Suprapubic skin (tissue), 4 donors: Measurements from ENCODE around the gene SPATC1L. TPM values are rescaled to one million over a fixed set of nuclear protein-coding genes. Genes with fewer than 3 reads are reported as not detected.
"Not testable (repeated sequence)": the region's sequence is repeated elsewhere in the genome, so short reads cannot be mapped to it uniquely, and the experiment has no call there.

Experiments used
- DNase-seq, 2 donors: peaks; one replicate each; pipeline ENCODE4 v3.0.0-alpha.2; 2019; ENCODE audit warnings: low spot score in 2 of 2
- H3K27ac ChIP-seq: fragments of 200-600 bp; sonication (generic); one replicate; pipeline ENCODE4 v1.5.1; 2019
- H3K27me3 ChIP-seq: fragments of 200-600 bp; sonication (generic); one replicate; pipeline ENCODE4 v1.5.1; 2019
- H3K36me3 ChIP-seq: fragments of 200-600 bp; sonication (generic); one replicate; pipeline ENCODE4 v1.5.1; 2019
- H3K4me1 ChIP-seq: fragments of 200-600 bp; sonication (generic); one replicate; pipeline ENCODE4 v1.5.1; 2019
- H3K4me3 ChIP-seq: fragments of 200-600 bp; sonication (generic); one replicate; pipeline ENCODE4 v1.5.1; 2019; ENCODE audit warnings: mild to moderate bottlenecking
- H3K9me3 ChIP-seq: fragments of 200-600 bp; sonication (generic); one replicate; pipeline ENCODE4 v1.5.1; 2019
- EP300 ChIP-seq: sonication (generic); formaldehyde crosslinking; IDR thresholded peaks from one replicate; pipeline ENCODE4 v1.6.1; 2017; ENCODE audit warnings: antibody characterized with exemption
- POLR2A ChIP-seq, 2 donors: fragments of 450-650 bp; IDR thresholded peaks; one replicate each; pipeline ENCODE4 v1.6.1; 2017; ENCODE audit warnings: antibody characterized with exemption in 2 of 2, mild to moderate bottlenecking in 2 of 2, moderate library complexity in 2 of 2
- POLR2AphosphoS5 ChIP-seq, 3 donors: sonication (generic); formaldehyde crosslinking; IDR thresholded peaks; one replicate each; pipeline ENCODE4 v1.6.1; 2017; ENCODE audit warnings: antibody characterized with exemption in 3 of 3
- WGBS: methylation state at CpG from one replicate; pipeline ENCODE4 v1.1.5; 2018; 5-methylcytosine and 5-hydroxymethylcytosine counted together
- total RNA-seq, 4 donors: library from RNA; depleted of rRNA; stranded (reverse); fragments of >200 nt; gene quantifications; one replicate each; pipeline ENCODE4 v1.1.0, GENCODE V29; 2016
- TF ChIP-seq, protein P1 (sequence below), 2 donors: fragments of 200-600 bp in 1 of 2; fragments of 450-650 bp in 1 of 2; sonication (generic) in 1 of 2; IDR thresholded peaks; one replicate each; pipeline ENCODE4 v1.5.1; 2016 to 2019; ENCODE audit warnings: antibody characterized with exemption in 2 of 2, mild to moderate bottlenecking in 1 of 2, moderate library complexity in 1 of 2

The SPATC1L gene
- total RNA-seq, 4 donors from 2014 or later = 2.5 to 15.0 (median 6.9) TPM

DNA sequence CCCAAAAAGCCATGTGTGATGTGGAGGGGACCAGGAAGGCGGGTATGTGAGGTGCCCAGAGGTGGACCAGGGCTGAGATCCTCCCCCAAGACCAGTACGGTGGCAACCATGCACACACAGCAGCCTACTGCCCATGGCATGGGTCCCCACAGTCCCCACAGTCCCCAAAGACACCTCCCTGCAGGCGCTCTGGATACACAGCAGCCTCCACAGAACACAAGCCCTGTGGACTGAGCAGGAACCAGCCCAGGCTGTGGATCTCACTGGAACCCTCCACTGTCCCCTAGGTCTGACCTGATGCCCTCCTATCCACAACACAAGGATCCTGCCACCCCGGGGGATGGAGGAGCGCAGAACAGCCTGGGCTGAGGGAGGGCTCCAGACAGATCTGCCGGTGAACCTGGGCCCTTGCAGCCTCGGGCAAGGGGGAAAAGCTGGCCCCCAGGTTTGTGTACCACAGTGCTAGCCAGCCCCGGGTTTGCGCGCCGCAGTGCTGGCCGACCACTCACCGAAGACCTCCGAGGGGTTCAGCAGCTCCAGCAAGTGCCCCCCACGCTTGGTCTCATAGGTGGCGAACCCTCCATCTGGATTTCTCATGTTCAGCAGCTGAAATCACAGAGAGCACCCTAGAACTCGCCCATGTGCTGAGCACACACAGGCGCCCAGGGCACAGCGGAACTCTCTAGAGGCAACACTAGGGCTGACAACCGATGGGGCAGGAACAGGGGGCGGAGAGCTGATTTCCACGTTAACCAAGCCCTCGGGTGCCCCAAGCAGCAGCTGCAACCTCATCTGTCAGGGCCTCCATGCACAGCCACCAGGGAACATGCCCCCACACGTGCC, 22.1 kb upstream of the SPATC1L start:
- peaks cover 88% of the 10 kb centered on the region for H3K36me3 ChIP-seq
- TF ChIP-seq, protein P1, sequence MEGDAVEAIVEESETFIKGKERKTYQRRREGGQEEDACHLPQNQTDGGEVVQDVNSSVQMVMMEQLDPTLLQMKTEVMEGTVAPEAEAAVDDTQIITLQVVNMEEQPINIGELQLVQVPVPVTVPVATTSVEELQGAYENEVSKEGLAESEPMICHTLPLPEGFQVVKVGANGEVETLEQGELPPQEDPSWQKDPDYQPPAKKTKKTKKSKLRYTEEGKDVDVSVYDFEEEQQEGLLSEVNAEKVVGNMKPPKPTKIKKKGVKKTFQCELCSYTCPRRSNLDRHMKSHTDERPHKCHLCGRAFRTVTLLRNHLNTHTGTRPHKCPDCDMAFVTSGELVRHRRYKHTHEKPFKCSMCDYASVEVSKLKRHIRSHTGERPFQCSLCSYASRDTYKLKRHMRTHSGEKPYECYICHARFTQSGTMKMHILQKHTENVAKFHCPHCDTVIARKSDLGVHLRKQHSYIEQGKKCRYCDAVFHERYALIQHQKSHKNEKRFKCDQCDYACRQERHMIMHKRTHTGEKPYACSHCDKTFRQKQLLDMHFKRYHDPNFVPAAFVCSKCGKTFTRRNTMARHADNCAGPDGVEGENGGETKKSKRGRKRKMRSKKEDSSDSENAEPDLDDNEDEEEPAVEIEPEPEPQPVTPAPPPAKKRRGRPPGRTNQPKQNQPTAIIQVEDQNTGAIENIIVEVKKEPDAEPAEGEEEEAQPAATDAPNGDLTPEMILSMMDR (IDR thresholded peaks at IDR 0.05) = no peak
- no peak for TF ChIP-seq EP300
- no peak for TF ChIP-seq POLR2AphosphoS5 (IDR thresholded peaks at IDR 0.05)
- no peak for TF ChIP-seq POLR2A (IDR thresholded peaks at IDR 0.05)
- WGBS = 84% methylated on average over 13 of the region's 24 CpGs
- H3K4me1 ChIP-seq = no peaks in the 10 kb centered on the region
- DNase-seq = peak in 1 of 2 donors; percentile 51
- H3K9me3 ChIP-seq = no peaks in the 10 kb centered on the region
- no peaks in the 10 kb centered on the region for H3K27me3 ChIP-seq
- H3K4me3 ChIP-seq = no peak overlapping the region
- no peak overlapping the region for H3K27ac ChIP-seq

DNA sequence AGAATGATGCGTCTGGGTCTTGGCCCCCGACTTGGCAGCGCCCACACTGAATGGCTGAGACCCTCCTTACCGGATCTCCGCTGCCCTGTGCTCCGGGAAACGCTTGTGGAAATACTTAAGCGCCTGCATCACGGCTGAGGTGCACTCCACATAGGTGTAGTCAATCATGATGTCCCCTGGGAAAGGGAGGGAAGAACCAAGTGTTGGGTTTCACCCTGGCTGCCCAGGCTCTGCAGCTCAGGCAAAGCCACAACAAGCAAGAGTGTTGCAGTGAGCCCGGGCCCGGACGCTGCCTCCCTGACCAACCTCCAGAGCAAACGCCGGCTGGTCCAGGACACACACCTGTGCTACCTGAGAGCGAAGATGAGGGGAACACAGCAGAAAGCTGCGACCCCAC, 21.5 kb upstream of the SPATC1L start:
- WGBS = 92% methylated on average over 16 of the region's 16 CpGs

DNA sequence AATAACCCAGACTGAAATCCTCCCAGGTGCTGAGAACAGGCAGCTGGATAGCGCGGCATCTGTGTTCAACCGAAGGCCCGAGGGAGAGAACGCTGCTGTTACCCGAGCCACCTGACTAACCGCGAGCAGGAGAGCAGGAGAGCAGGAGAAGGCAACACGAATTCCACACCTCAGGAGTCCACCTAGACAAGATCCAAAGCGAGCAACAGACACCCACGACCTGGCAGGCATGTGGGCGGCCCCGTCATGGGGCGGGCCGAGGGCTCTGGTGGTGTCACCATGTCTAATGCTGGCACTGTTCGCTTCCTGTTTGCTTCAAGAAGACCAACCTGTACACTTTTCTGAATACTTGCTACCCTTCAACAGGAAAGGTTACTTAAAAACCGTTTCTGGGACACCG, 20.9 kb upstream of the SPATC1L start:
- H3K27me3 ChIP-seq = no peaks in the 10 kb centered on the region
- peaks cover 85% of the 10 kb centered on the region for H3K36me3 ChIP-seq
- WGBS = 90% methylated on average over 18 of the region's 18 CpGs
- no peak overlapping the region for H3K27ac ChIP-seq
- H3K4me3 ChIP-seq = no peak overlapping the region
- no peak for TF ChIP-seq POLR2AphosphoS5 (IDR thresholded peaks at IDR 0.05)
- no peak for TF ChIP-seq POLR2A (IDR thresholded peaks at IDR 0.05)
- TF ChIP-seq, protein P1 (IDR thresholded peaks at IDR 0.05) = no peak
- TF ChIP-seq EP300 = no peak
- no peaks in the 10 kb centered on the region for H3K4me1 ChIP-seq
- peak in 1 of 2 donors; percentile 18 for DNase-seq
- no peaks in the 10 kb centered on the region for H3K9me3 ChIP-seq

More for the DNA sequence above, 21.5 kb upstream of the SPATC1L start:
- Histone ChIP-seq H3K27me3 (no peaks in the 10 kb centered on the region), H3K4me1 (no peaks in the 10 kb centered on the region), H3K27ac (no peak overlapping the region), H3K36me3 (peaks cover 85% of the 10 kb centered on the region), H3K9me3 (no peaks in the 10 kb centered on the region), H3K4me3 (no peak overlapping the region)
- DNase-seq = peak in 1 of 2 donors; percentile 51
- TF ChIP-seq POLR2A (IDR thresholded peaks at IDR 0.05) (no peak), POLR2AphosphoS5 (IDR thresholded peaks at IDR 0.05) (no peak), EP300 (no peak)
- TF ChIP-seq, protein P1 (IDR thresholded peaks at IDR 0.05) = no peak

DNA sequence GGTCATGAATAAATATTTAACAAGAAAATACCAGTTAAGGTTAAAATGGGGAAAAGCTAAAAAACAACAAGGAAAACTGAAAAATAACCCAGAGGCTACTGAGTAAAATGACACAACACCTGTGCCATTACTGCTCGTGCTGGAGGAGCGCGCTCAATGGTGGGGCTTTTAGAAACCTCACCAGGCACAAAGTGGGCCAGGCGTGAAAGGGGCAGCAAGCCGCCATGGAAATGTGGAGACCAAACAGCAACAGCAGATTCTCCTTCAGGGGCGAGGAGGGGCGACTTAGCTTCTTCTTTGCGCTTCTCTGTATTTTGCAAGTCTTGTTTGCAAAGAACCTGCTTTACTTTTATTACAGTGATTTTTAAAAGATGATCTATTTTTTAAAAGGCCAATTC, 18.9 kb upstream of the SPATC1L start:
- Histone ChIP-seq H3K9me3 (no peaks in the 10 kb centered on the region), H3K4me3 (no peak overlapping the region), H3K27ac (no peak overlapping the region), H3K27me3 (no peaks in the 10 kb centered on the region), H3K4me1 (no peaks in the 10 kb centered on the region), H3K36me3 (peaks cover 82% of the 10 kb centered on the region)
- peak in 1 of 2 donors; percentile 37 for DNase-seq
- TF ChIP-seq POLR2AphosphoS5 (IDR thresholded peaks at IDR 0.05) (no peak), EP300 (no peak), POLR2A (IDR thresholded peaks at IDR 0.05) (no peak)
- TF ChIP-seq, protein P1 (IDR thresholded peaks at IDR 0.05) = no peak
- WGBS = 94% methylated on average over 8 of the region's 8 CpGs

DNA sequence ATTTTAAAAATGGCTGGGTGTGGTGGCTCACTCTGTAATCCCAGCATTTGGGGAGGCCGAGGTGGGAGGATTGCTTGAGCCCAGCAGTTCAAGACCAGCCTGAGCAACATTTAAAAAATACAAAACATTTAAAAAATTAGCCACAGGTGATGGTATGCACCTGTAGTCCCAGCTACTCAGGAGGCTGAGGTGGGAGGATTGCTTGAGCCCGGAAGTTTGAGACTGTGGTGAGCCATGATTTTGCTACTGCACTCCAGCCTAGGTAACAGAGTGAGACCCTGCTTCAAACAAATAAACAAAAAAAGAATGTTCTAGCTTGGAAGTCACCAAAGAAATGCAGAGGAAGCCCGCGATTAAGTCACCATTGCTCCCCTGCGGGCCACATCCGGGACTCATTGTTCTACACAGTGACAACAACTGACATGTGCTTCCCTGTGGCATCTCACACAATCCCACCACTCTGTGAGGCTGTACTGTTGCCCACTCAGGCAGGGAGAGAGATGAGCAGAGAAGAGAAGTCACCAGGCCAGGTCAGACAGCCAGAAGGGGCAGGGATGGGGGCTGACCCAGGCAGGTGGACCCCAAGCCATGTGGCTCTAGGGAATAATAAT, 18.4 kb upstream of the SPATC1L start:
- Histone ChIP-seq H3K4me3 (no peak overlapping the region), H3K27me3 (no peaks in the 10 kb centered on the region), H3K27ac (no peak overlapping the region), H3K36me3 (peaks cover 82% of the 10 kb centered on the region), H3K9me3 (no peaks in the 10 kb centered on the region), H3K4me1 (no peaks in the 10 kb centered on the region)
- no peak for TF ChIP-seq EP300
- TF ChIP-seq, protein P1 (IDR thresholded peaks at IDR 0.05) = no peak
- WGBS = 89% methylated on average over 6 of the region's 6 CpGs
- peak in 1 of 2 donors; percentile 36 for DNase-seq

DNA sequence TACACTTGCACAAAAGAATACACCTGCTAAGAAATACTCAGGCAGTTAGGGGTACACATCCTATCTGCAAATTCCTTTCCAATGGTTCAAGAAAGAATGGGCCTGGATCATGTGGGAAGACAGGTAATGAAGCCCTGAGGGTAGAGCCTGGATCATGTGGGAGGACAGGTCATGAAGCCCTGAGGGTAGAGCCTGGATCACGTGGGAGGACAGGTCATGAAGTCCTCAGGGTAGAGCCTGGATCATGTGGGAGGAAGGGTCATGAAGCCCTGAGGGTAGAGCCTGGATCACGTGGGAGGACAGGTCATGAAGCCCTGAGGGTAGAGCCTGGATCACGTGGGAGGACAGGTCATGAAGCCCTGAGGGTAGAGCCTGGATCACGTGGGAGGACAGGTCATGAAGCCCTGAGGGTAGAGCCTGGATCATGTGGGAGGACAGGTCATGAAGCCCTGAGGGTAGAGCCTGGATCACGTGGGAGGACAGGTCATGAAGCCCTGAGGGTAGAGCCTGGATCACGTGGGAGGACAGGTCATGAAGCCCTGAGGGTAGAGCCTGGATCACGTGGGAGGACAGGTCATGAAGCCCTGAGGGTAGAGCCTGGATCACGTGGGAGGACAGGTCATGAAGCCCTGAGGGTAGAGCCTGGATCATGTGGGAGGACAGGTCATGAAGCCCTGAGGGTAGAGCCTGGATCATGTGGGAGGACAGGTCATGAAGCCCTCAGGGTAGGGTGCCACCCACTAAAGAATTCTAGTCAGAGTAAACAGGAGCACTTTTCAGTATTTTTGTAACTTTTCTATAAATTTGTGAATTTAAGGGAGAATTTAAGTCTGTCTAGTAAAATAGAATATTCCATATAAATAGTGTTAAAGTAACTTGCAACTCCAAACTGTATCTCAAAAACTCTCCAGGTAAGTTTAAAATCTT, 16.9 kb upstream of the SPATC1L start:
- H3K36me3 ChIP-seq = peaks cover 81% of the 10 kb centered on the region
- not testable (repeated sequence) for H3K4me1 ChIP-seq, H3K27me3 ChIP-seq, H3K9me3 ChIP-seq, DNase-seq, H3K4me3 ChIP-seq, H3K27ac ChIP-seq
- 64% methylated on average over 3 of the region's 8 CpGs for WGBS
